ENCODE results near the gene PRSS38.

- TF ChIP-seq POLR2AphosphoS5 (IDR thresholded peaks at IDR 0.05; ENCODE audit: low read depth) (no peak), CTCF (conservative IDR thresholded peaks at IDR 0.05; ENCODE audit: low read depth in 2 of 2) (no peak), REST (IDR thresholded peaks at IDR 0.05; ENCODE audit: unreplicated experiment) (no peak), CREB1 (CRISPR knock-in tag; IDR thresholded peaks at IDR 0.05; ENCODE audit: low read depth) (no peak), JUNB (IDR thresholded peaks at IDR 0.05; ENCODE audit: unreplicated experiment) (no peak), EZH2phosphoT487 (IDR thresholded peaks at IDR 0.05; ENCODE audit: unreplicated experiment) (no peak), EZH2 (IDR thresholded peaks at IDR 0.05; ENCODE audit: low read depth, unreplicated experiment) (no peak), STAT1 (IDR thresholded peaks at IDR 0.05; ENCODE audit: unreplicated experiment) (no peak), ZNF114 (CRISPR knock-in tag; IDR thresholded peaks at IDR 0.05) (no peak), NANOG (IDR thresholded peaks at IDR 0.05; ENCODE audit: borderline replicate concordance) (no peak), ETS1 (IDR thresholded peaks at IDR 0.05) (no peak), ZNF462 (CRISPR knock-in tag; IDR thresholded peaks at IDR 0.05) (no peak)
Observed at GRCh38 chr1:227774821-227775661, 40.4 kb upstream of the PRSS38 start.
